GOT3 (cell line): ENCODE results near the gene FAM187B.
"Not testable (repeated sequence)": the region's sequence is repeated elsewhere in the genome, so short reads cannot be mapped to it uniquely, and the experiment has no call there.

Experiments
- DNase-seq: peaks from one replicate; lab custom pipeline; 2025; ENCODE audit warnings: mixed read lengths; lab: John Stamatoyannopoulos, UW

Gene FAM187B

GRCh38 chr19:35213663-35214632 lies 14.6 kb downstream of the FAM187B start:
- no peak for DNase-seq

GRCh38 chr19:35212241-35212640 lies 16.3 kb downstream of the FAM187B start:
- DNase-seq, result no peak

- DNase-seq, result no peak
Observed at GRCh38 chr19:35211545-35212230, 16.9 kb downstream of the FAM187B start.

GRCh38 chr19:35209646-35210045 lies 18.9 kb downstream of the FAM187B start:
- DNase-seq, result no peak

- no peak for DNase-seq
Observed at GRCh38 chr19:35208121-35208520, 20.4 kb downstream of the FAM187B start.

GRCh38 chr19:35207391-35207871 lies 21.1 kb downstream of the FAM187B start:
- no peak for DNase-seq

GRCh38 chr19:35206855-35207254 lies 21.7 kb downstream of the FAM187B start:
- no peak for DNase-seq

- DNase-seq, result no peak
Observed at GRCh38 chr19:35206379-35206778, 22.2 kb downstream of the FAM187B start.

- DNase-seq, result no peak
Observed at GRCh38 chr19:35205733-35206323, 22.7 kb downstream of the FAM187B start.

GRCh38 chr19:35204799-35205732 lies 23.5 kb downstream of the FAM187B start:
- DNase-seq, result no peak

GRCh38 chr19:35202722-35203688 lies 25.5 kb downstream of the FAM187B start:
- no peak for DNase-seq

GRCh38 chr19:35199481-35199880 lies 29.1 kb downstream of the FAM187B start:
- DNase-seq, result no peak

- not testable (repeated sequence) for DNase-seq
Observed at GRCh38 chr19:35196861-35197260, 31.7 kb downstream of the FAM187B start.

- no peak for DNase-seq
Observed at GRCh38 chr19:35195830-35196229, 32.7 kb downstream of the FAM187B start.

GRCh38 chr19:35194012-35194984 lies 34.2 kb downstream of the FAM187B start:
- no peak for DNase-seq

GRCh38 chr19:35184884-35185283 lies 43.7 kb downstream of the FAM187B start:
- no peak for DNase-seq

- no peak for DNase-seq
Observed at GRCh38 chr19:35184267-35184666, 44.3 kb downstream of the FAM187B start.

GRCh38 chr19:35181387-35181786 lies 47.2 kb downstream of the FAM187B start:
- DNase-seq, result no peak

- no peak for DNase-seq
Observed at GRCh38 chr19:35179830-35180229, 48.7 kb downstream of the FAM187B start.
